NT2/D1 (cell line): ENCODE measurements around the gene DDX27.

Source experiments
- SUZ12 ChIP-seq: IDR thresholded peaks from 2 replicates; pipeline ENCODE4 v1.6.1; 2011; ENCODE audit not compliant: insufficient read length, insufficient read depth; ENCODE audit errors: extremely low read depth
- ZNF274 ChIP-seq: IDR thresholded peaks from 2 replicates; pipeline ENCODE4 v1.6.1; 2011; ENCODE audit warnings: mild to moderate bottlenecking, low read depth, low read length

DNA sequence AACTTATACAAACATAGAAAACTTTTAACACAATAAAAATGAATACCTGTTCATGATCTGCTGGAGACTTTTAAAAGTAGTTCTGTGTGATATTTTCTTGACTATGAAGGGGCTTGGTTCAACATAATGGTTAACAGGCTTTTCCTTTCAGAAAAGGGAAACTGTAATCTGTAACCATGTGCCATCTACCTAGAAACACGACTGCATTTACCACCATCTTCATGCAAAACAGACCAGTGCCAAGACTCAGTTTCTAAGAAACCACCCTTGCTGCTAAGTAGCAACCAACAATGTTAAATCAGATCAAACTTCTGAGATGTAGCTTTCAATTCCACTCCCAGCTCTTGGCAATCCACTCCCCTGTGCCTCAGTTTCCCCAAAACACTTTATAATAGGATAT lies 46.8 kb upstream of the DDX27 start:
- no peak for TF ChIP-seq SUZ12
- no peak for TF ChIP-seq ZNF274
